NCI-H524 (cell line): ENCODE data around the gene PTPRT.

Source experiments
- DNase-seq, 2 experiments: peaks; one replicate each; lab custom pipeline; 2025; lab: John Stamatoyannopoulos, UW

The PTPRT gene

GRCh38 chr20:42461965-42462593 is 727.6 kb downstream of the PTPRT start:
- DNase-seq, result no peak

GRCh38 chr20:42461291-42461690 is 728.4 kb downstream of the PTPRT start:
- DNase-seq, result peak in 1 of 2 experiments; percentile 58

- DNase-seq, result no peak
Observed at GRCh38 chr20:42447270-42447669, 742.4 kb downstream of the PTPRT start.

- DNase-seq, result no peak
Observed at GRCh38 chr20:42444799-42445198, 744.9 kb downstream of the PTPRT start.

DNA sequence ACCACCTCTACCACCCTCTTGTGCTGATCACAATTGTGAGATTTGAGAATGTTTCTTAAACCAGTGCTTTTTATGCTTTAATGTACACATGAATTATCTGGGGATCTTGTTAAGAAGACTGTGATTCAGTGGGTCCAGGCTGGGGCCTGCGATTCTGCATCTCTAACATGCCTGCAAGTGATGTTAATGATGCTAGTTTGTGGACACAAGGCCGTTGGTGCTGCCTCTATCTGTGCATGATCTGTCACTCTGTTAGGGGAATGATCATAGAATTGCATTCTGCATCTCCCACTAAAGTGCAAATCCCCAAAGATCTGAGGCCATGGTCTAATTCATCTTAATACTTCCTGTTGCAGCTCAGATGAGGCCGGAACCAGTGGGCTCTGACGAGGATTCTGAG is 746.5 kb downstream of the PTPRT start:
- DNase-seq, result no peak

GRCh38 chr20:42442716-42443115 is 747.0 kb downstream of the PTPRT start:
- DNase-seq, result no peak

DNA sequence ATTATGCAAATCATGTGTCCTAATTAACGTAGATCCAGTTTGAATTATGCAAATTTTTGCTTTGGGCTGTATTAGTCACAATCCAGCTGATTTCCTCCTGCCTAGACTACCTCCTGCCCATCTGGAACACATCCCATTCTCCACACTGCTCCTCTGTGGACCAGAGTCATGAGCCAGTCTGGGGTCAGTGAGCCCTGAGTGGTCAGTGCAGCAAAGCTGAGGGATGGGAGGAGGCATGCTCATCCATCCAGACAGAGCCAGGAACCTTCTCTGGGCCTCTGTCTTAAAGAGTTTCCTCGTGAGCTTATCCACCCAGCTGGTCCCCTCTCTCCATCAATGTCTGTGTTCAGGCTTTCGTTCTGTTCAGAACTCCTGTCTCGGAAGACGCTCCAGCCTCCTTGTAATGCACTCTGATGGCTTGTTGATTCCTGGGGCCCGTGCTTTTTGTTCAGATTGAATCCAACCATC is 747.8 kb downstream of the PTPRT start:
- DNase-seq, result peak in 1 of 2 experiments; percentile 38

- DNase-seq, result peak; percentile 85 to 93
Observed at GRCh38 chr20:42441196-42441863, 748.4 kb downstream of the PTPRT start.

- DNase-seq, result no peak
Observed at GRCh38 chr20:42435230-42435629, 754.5 kb downstream of the PTPRT start.

GRCh38 chr20:42432496-42433334 is 757.0 kb downstream of the PTPRT start:
- peak in 1 of 2 experiments; percentile 17 for DNase-seq

- no peak for DNase-seq
Observed at GRCh38 chr20:42430598-42430997, 759.1 kb downstream of the PTPRT start.

GRCh38 chr20:42429761-42430458 is 759.8 kb downstream of the PTPRT start:
- no peak for DNase-seq

- DNase-seq, result no peak
Observed at GRCh38 chr20:42419814-42420532, 769.7 kb downstream of the PTPRT start.

- DNase-seq, result peak; percentile 94 to 99
Observed at GRCh38 chr20:42406826-42407225, 782.9 kb downstream of the PTPRT start.

GRCh38 chr20:42402455-42402854 is 787.3 kb downstream of the PTPRT start:
- DNase-seq, result peak in 1 of 2 experiments; percentile 78

DNA sequence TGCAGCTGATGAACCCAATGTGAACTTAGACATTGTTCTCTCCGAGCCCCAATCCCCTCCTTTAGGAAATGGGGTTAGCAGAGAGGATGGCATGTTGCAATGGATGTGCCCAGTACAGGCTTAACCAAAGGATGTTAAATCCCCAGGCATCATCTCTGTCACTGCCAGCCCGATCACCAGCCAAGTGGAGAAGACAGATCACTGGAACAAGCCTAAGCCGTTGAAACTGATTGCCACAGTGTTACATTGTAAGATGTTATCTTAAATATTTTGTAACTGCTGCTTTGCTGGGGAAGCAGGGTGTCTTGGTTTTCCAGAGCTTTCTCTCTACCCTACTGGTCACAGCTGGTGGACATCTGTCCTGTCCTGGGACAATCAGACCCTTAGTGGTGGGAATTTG is 788.1 kb downstream of the PTPRT start:
- no peak for DNase-seq

GRCh38 chr20:42399802-42400201 is 789.9 kb downstream of the PTPRT start:
- DNase-seq, result peak in 1 of 2 experiments; percentile 32

DNA sequence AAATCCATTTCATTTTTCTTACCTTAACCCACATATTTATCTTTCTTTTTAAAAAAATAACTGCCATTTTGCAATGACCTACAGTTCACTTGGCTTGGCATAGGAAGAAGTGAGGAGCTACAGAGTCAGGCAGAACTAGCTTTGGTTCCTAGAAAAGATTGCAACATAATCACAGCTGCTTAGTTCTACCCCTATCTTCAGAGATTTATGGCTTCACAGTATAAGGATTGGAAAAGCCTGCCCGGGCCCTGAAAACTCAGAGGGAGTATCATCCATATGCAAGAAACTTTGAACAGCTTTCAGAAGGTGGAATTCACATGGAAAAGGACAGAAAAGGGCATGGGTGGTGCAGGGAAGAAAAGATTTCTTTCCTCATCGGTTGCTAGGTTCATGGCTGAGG is 797.3 kb downstream of the PTPRT start:
- no peak for DNase-seq

DNA sequence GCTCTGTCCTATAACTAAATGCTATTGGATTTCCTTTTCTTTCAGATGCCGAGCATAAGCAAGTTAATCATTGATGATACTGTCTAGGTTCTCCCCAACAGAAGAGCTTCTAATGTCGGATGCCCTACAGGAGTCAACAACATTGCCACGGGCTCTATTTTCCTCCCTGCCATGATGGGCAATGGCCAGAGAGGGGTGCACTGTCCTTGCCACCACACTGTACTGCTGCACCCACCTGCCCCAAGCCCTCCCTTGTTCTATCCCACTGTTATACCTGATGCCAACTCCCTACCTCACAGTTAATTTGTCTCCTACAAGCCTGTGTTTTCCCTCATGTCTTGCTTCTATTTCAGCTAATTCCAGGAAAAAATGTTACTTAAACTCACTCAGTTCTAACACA is 797.9 kb downstream of the PTPRT start:
- peak in 1 of 2 experiments; percentile 20 for DNase-seq

DNA sequence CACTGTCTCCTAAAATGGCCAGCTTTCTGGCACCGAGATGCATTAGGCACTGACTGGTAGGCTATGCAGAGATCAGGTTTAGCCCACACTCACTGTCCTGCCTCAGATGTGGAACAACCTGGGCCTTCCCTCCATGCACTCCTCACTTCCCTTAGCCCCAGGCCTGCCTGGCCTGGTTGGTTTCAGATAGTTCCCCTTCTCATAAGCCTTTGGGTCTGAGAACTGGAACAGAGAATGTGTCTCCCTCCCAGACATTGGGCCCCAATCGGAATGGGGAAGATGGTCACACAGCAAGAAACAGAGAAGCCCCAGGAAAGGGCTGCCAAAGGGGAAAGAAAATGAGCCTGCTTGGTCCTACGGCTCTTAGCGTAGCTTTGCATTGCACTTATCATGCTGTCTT is 809.4 kb downstream of the PTPRT start:
- no peak for DNase-seq

DNA sequence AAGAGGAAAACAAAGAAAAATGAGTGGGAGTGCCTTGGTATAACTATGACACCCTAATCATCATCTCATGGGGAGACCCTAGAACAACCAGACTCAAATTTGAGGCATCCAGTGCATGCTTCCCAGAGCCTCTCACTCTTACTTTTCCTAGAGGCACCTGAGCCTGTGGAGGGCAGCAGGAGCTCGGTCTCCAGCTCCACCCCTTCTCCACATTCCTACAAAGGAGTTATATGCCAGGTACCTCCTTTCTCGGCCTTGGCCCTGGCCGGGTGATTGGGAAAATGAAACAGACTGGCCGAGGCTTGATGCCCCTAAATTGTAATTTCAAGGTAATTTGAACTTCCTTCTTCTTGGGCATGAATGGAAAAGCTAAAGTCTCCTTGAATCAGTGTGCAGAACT is 810.3 kb downstream of the PTPRT start:
- DNase-seq, result no peak
